GM10266 (cell line): ENCODE measurements around the gene ESRRB.

Experiments
- DNase-seq: peaks from one replicate; pipeline ENCODE4 v3.0.0; 2012; ENCODE audit errors: extremely low spot score
- TF ChIP-seq, protein P1 (sequence below): IDR thresholded peaks from 2 replicates; pipeline ENCODE4 v1.5.1; 2012; ENCODE audit warnings: mild to moderate bottlenecking, low read depth; ENCODE audit not compliant: control insufficient read depth, insufficient read depth; ENCODE audit errors: missing control alignments

The ESRRB gene

DNA sequence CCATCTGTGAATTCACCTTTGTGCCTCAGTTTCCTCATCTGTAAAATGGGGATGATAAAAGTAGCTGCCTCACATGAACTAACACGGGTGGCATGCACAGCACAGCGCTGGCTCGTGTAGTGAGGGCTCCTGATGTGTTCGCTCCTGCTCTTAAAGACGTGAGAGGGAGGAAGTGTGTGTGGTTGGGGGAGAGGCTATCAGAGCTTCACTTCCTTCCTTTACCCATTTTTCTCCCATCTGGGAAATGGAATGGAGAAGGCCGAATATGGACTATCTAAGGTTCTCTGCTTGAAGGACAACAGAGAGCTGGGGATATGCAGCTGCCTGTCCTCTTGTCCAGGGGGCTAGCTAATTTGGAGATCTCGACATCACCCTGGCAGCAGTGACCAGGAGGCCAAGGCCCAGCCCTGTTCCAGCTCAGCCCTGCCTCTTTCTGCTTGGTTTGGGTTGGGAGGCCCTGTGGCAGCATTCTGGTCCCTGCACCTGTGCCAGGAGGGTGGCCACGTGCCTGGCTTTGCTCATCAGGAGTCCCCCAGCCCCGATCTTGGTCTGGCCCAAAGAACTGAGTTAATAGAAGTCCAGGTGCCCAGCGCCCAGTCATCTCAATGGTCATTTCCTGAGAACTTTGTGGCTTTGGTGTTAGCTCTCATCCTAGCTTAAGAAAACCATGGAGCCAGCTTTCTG, 44.5 kb upstream of the ESRRB start:
- no peak for DNase-seq
- TF ChIP-seq, protein P1, sequence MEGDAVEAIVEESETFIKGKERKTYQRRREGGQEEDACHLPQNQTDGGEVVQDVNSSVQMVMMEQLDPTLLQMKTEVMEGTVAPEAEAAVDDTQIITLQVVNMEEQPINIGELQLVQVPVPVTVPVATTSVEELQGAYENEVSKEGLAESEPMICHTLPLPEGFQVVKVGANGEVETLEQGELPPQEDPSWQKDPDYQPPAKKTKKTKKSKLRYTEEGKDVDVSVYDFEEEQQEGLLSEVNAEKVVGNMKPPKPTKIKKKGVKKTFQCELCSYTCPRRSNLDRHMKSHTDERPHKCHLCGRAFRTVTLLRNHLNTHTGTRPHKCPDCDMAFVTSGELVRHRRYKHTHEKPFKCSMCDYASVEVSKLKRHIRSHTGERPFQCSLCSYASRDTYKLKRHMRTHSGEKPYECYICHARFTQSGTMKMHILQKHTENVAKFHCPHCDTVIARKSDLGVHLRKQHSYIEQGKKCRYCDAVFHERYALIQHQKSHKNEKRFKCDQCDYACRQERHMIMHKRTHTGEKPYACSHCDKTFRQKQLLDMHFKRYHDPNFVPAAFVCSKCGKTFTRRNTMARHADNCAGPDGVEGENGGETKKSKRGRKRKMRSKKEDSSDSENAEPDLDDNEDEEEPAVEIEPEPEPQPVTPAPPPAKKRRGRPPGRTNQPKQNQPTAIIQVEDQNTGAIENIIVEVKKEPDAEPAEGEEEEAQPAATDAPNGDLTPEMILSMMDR, result no peak

- DNase-seq, result no peak
Measured at GRCh38 chr14:76333664-76334063, 42.3 kb upstream of the ESRRB start.

DNA sequence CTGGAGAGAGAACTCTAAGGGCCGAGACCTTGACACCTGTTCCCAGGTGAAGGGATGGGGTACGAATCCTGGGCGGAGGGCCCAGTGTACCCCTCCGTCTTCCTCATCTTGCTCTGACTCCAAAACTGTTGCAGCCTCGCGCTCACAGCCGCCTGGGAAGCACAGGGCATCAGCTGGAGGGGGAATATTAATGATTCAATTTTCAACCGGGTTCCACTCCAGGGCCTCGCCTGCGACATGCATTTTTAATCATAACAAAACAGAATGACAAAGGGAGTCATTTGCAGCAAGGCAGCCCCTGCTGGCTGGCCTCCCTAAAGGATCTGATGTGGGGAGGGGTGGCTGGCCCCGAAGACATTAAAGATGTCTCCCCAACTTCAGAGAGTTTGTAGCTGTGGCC, 41.6 kb upstream of the ESRRB start:
- TF ChIP-seq, protein P1, result no peak
- DNase-seq, result no peak

More at GRCh38 chr14:76333664-76334063, 42.3 kb upstream of the ESRRB start:
- TF ChIP-seq, protein P1, result no peak

DNA sequence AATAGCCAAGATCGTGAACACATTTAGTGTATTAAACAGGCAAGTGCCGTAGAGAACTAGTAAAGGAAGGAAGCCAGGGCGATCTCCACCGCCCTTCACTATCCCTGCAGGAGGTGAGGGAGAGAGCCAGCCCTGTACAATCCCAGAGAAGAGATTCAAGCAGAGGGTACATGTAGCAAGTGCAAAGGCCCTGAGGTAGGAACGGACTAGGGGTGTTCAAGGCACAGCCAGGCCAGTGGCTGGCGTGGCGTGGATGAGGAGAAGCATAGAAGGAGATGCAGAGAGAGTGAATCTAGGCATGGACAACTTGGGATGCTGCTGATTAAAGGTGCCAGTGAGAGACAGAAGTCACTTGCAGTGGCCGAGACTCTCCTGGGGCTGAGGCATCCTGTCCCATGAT, 39.1 kb upstream of the ESRRB start:
- TF ChIP-seq, protein P1, result no peak
- no peak for DNase-seq

- DNase-seq, result no peak
- TF ChIP-seq, protein P1, result no peak
Measured at GRCh38 chr14:76337635-76338545, 38.0 kb upstream of the ESRRB start.

- no peak for DNase-seq
- TF ChIP-seq, protein P1, result no peak
Measured at GRCh38 chr14:76339728-76340615, 36.0 kb upstream of the ESRRB start.

- no peak for DNase-seq
- TF ChIP-seq, protein P1, result no peak
Measured at GRCh38 chr14:76343386-76343785, 32.6 kb upstream of the ESRRB start.
